Bronchial epithelial cell (primary cell): ENCODE measurements around the gene PDYN. TPM values are rescaled to one million over a fixed set of nuclear protein-coding genes. Genes with fewer than 3 reads are reported as not detected.
A peak's percentile ranks its signal among the peaks of the same experiment; 100 is the strongest.

Source experiments
- DNase-seq: peaks from one replicate; pipeline ENCODE4 v3.0.0-alpha.2; 2010; ENCODE audit warnings: low read depth
- FAIRE-seq: peaks from 2 replicates; lab custom pipeline; 2011; peaks lifted over from hg19 to GRCh38; lab: Jason Lieb, UNC
- H3K27me3 ChIP-seq: 2 replicates; pipeline ENCODE4 v1.5.1; 2011; ENCODE audit warnings: low read length; ENCODE audit not compliant: control insufficient read depth, insufficient read depth
- H3K36me3 ChIP-seq: 2 replicates; pipeline ENCODE4 v1.5.1; 2011; ENCODE audit warnings: low read length; ENCODE audit not compliant: control insufficient read depth, insufficient read depth
- H3K4me3 ChIP-seq: 2 replicates; pipeline ENCODE4 v1.5.1; 2011; ENCODE audit warnings: mild to moderate bottlenecking, low read depth, low read length, control low read depth
- total RNA-seq: library from RNA; depleted of rRNA; stranded (reverse); fragments of >200 nt; gene quantifications from 2 replicates; pipeline ENCODE4 v1.2.1, GENCODE V29; 2014
- TF ChIP-seq, protein P1 (sequence below): IDR thresholded peaks from 2 replicates; pipeline ENCODE4 v1.5.1; 2011; ENCODE audit warnings: mild to moderate bottlenecking, moderate library complexity, low read length, control low read depth, inconsistent platforms; ENCODE audit not compliant: insufficient read depth, severe bottlenecking

The PDYN gene
- total RNA-seq, 1 donor from 2014 or later = not detected

DNA sequence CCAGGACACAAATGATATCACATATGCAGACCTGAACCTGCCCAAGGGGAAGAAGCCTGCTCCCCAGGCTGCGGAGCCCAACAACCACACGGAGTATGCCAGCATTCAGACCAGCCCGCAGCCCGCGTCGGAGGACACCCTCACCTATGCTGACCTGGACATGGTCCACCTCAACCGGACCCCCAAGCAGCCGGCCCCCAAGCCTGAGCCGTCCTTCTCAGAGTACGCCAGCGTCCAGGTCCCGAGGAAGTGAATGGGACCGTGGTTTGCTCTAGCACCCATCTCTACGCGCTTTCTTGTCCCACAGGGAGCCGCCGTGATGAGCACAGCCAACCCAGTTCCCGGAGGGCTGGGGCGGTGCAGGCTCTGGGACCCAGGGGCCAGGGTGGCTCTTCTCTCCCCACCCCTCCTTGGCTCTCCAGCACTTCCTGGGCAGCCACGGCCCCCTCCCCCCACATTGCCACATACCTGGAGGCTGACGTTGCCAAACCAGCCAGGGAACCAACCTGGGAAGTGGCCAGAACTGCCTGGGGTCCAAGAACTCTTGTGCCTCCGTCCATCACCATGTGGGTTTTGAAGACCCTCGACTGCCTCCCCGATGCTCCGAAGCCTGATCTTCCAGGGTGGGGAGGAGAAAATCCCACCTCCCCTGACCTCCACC is 56.4 kb downstream of the PDYN start:
- peak; percentile 77 for FAIRE-seq
- Histone ChIP-seq H3K4me3 (no peak overlapping the region), H3K36me3 (peaks cover 6% of the 10 kb centered on the region), H3K27me3 (no peaks in the 10 kb centered on the region)
- no peak for DNase-seq
- TF ChIP-seq, protein P1, sequence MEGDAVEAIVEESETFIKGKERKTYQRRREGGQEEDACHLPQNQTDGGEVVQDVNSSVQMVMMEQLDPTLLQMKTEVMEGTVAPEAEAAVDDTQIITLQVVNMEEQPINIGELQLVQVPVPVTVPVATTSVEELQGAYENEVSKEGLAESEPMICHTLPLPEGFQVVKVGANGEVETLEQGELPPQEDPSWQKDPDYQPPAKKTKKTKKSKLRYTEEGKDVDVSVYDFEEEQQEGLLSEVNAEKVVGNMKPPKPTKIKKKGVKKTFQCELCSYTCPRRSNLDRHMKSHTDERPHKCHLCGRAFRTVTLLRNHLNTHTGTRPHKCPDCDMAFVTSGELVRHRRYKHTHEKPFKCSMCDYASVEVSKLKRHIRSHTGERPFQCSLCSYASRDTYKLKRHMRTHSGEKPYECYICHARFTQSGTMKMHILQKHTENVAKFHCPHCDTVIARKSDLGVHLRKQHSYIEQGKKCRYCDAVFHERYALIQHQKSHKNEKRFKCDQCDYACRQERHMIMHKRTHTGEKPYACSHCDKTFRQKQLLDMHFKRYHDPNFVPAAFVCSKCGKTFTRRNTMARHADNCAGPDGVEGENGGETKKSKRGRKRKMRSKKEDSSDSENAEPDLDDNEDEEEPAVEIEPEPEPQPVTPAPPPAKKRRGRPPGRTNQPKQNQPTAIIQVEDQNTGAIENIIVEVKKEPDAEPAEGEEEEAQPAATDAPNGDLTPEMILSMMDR = no peak

DNA sequence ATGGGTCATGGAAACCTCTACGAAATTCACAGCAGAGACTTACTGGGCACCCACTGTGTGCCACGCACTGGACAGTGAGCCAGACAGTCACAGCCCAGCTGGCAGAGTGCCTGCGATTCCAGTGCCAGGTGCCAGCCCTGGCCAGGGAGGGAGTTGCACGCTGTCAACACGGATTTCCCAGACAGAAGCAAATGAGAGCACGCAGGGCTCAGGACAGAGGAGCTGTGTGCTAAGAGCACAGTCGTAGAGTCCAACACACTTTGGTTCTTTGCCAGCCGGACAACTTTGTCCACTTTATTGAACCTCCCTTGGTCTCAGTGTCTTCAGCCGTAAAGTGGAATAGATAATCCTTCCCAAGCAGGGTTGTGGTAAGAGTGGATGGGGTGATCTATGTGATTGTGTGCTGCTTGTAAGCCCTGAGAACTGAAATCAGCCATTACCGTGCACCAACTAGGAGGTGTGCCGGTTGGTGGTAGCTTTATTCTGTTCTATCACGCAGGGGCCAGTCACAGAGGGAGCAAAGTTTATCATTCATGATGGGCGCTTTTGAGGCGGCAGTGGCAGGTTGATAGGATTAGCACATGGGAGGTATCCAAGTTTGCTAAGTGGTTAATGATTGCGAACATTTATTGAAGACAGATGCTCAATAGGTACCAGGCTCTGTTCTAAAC is 58.0 kb downstream of the PDYN start:
- no peak overlapping the region for H3K4me3 ChIP-seq
- FAIRE-seq = peak; percentile 72

DNA sequence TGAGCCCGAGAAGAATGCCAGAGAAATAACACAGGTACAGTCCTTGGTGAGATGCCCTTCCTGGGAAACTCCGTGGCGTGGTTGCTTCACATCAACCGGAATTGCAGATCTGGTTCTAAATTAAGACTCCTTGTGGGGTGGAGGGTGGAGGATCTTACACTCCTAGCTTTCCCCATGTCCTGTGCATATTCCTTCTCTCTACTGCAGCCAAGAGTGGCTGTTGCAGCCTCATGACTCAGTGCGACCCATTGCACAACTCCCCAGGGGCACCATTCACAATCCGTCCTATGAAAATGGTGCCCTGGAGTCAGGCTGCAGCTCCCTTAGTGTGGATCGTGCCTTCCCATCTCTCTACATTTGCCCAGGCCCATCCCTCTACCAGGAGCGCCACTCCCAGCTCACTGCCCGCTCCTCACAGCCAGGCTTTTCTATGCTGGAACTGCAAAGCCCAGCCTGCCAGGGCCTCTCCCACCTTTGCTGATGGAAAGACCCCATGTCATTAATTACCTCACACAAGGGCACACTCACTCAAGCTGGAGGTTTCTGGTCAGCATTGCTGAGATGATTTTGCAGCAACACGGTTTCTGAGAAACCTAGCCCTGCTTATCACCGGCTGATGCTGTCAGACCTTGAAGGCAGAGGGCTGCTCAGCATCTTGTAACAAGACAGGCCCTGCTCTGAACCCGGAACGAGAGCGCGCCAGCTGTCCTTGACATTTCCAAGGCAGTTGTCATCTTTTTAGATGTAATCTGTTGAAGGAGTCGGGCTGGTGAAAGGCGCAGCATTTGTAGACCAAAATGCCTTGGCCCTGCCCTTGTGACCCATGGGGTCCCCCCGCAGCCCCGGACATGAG is 58.9 kb downstream of the PDYN start:
- FAIRE-seq = peak; percentile 83
- DNase-seq = peak; percentile 85

More for the DNA sequence above, 58.0 kb downstream of the PDYN start:
- Histone ChIP-seq H3K36me3 (peaks cover 6% of the 10 kb centered on the region), H3K27me3 (no peaks in the 10 kb centered on the region)
- no peak for DNase-seq
- TF ChIP-seq, protein P1 = no peak

GRCh38 chr20:1934156-1934555 is 59.7 kb downstream of the PDYN start:
- DNase-seq (no peak), FAIRE-seq (no peak)
- TF ChIP-seq, protein P1 = no peak
- no peaks in the 10 kb centered on the region for H3K27me3 ChIP-seq
- peaks cover 6% of the 10 kb centered on the region for H3K36me3 ChIP-seq
- H3K4me3 ChIP-seq = no peak overlapping the region

More for the DNA sequence above, 58.9 kb downstream of the PDYN start:
- TF ChIP-seq, protein P1 = no peak
- peaks cover 6% of the 10 kb centered on the region for H3K36me3 ChIP-seq
- H3K27me3 ChIP-seq = no peaks in the 10 kb centered on the region
- no peak overlapping the region for H3K4me3 ChIP-seq

DNA sequence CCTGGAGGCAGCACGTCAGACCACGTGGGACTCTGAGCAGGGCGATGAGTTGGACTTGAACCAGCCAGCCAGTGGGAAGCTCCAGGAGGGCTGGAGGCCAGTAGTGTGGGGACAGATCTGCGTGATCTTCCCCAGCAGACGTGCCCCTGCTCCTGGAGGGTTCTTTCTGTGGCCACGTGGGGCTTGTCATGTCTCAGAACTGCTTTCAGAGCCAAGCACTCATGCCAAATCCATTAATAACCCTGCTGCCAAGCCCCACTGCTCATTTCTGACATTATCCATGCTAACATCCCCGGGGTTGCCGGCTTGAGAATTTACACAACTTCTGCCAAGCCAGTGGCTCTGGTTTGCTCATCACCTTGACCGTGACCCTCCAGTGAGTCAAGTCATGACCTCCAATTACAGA is 60.4 kb downstream of the PDYN start:
- TF ChIP-seq, protein P1 = no peak
- DNase-seq (no peak), FAIRE-seq (no peak)
- Histone ChIP-seq H3K36me3 (peaks cover 4% of the 10 kb centered on the region), H3K27me3 (no peaks in the 10 kb centered on the region), H3K4me3 (no peak overlapping the region)
